ENCODE results near the gene RDH11. TPM values are rescaled to one million over a fixed set of nuclear protein-coding genes. Genes with fewer than 3 reads are reported as not detected.

Gene RDH11
- total RNA-seq, 2 experiments from 2014 or later: 13.6 to 14.2 TPM

DNA sequence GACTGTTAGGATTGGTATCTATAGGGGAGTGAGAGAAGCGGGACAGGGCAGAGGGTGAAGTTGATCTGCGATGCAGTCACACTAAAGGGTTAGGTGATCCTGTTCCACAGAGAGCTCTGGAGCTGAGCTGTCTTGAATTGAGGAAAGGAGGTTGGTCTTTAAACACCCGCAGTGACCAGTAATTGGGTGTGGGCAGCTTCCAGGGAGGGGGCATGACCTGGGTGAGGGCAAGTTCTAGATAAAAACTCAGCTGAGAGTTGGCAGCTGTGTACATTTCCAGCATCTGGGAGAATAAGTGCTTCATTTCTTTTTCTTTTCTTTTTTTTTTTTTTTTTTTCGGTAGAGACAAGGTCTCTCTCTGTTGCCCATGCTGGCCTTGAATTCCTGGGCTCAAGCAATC, 41.2 kb upstream of the RDH11 start:
- POLR2A ChIA-PET: interaction anchor here (0.6 kb wide), 1 partner anchor 47 kb away, joined by 3 read pairs; no protein-coding TSS in a partner anchor
- DNase-seq: no peak
- no peaks in the 10 kb centered on the region for H3K9me3 Mint-ChIP-seq
- CTCF ChIA-PET: no interaction called here
- no peak overlapping the region for H3K4me3 Mint-ChIP-seq
- H3K9me3 ChIP-seq (ENCODE audit: control insufficient read depth in 1 of 2, insufficient read depth in 1 of 2, low read length in 2 of 2): no peaks in the 10 kb centered on the region
- no peaks in the 10 kb centered on the region for H3K27me3 Mint-ChIP-seq
- no peak overlapping the region for H3K4me3 ChIP-seq (ENCODE audit: low read length)
- TF ChIP-seq CTCF (IDR thresholded peaks at IDR 0.05): no peak
- H3K27ac ChIP-seq (ENCODE audit: low read depth in 1 of 2, low read length in 2 of 2): no peak overlapping the region
- no peak overlapping the region for H3K27ac Mint-ChIP-seq
- H3K4me1 Mint-ChIP-seq (ENCODE audit: low read depth): no peaks in the 10 kb centered on the region
- H3K4me1 ChIP-seq (ENCODE audit: insufficient read depth, low read length): no peaks in the 10 kb centered on the region
- H3K36me3 Mint-ChIP-seq (ENCODE audit: low read depth): no peaks in the 10 kb centered on the region
- no peaks in the 10 kb centered on the region for H3K36me3 ChIP-seq (ENCODE audit: insufficient read depth, low read length)
- H3K27me3 ChIP-seq (ENCODE audit: control insufficient read depth in 1 of 2, insufficient read depth in 2 of 2, low read length in 2 of 2): no peaks in the 10 kb centered on the region
- intact Hi-C loops (cut with DNase I, micrococcal nuclease): no loop called here
- ATAC-seq (ENCODE audit: poor library complexity): no peak

GRCh38 chr14:67735336-67736147, 40.0 kb upstream of the RDH11 start:
- Mint-ChIP-seq H3K9me3 (no peaks in the 10 kb centered on the region), H3K4me1 (ENCODE audit: low read depth) (no peaks in the 10 kb centered on the region), H3K27me3 (no peaks in the 10 kb centered on the region), H3K27ac (no peak overlapping the region), H3K36me3 (ENCODE audit: low read depth) (no peaks in the 10 kb centered on the region), H3K4me3 (no peak overlapping the region)
- no peaks in the 10 kb centered on the region for H3K4me1 ChIP-seq (ENCODE audit: insufficient read depth, low read length)
- no peak for DNase-seq
- ChIA-PET POLR2A (no interaction called here), CTCF (interaction anchor here (0.6 kb wide), 1 partner anchor 380 kb away, joined by 3 read pairs; no protein-coding TSS in a partner anchor)
- no peaks in the 10 kb centered on the region for H3K36me3 ChIP-seq (ENCODE audit: insufficient read depth, low read length)
- intact Hi-C loops (cut with DNase I, micrococcal nuclease): no loop called here
- TF ChIP-seq CTCF (IDR thresholded peaks at IDR 0.05): no peak
- no peak overlapping the region for H3K4me3 ChIP-seq (ENCODE audit: low read length)
- no peaks in the 10 kb centered on the region for H3K27me3 ChIP-seq (ENCODE audit: control insufficient read depth in 1 of 2, insufficient read depth in 2 of 2, low read length in 2 of 2)
- no peaks in the 10 kb centered on the region for H3K9me3 ChIP-seq (ENCODE audit: control insufficient read depth in 1 of 2, insufficient read depth in 1 of 2, low read length in 2 of 2)
- H3K27ac ChIP-seq (ENCODE audit: low read depth in 1 of 2, low read length in 2 of 2): no peak overlapping the region
- no peak for ATAC-seq (ENCODE audit: poor library complexity)

GRCh38 chr14:67734675-67735074, 39.1 kb upstream of the RDH11 start:
- ATAC-seq (ENCODE audit: poor library complexity): no peak
- H3K27ac ChIP-seq (ENCODE audit: low read depth in 1 of 2, low read length in 2 of 2): no peak overlapping the region
- TF ChIP-seq CTCF (IDR thresholded peaks at IDR 0.05): no peak
- no peaks in the 10 kb centered on the region for H3K27me3 ChIP-seq (ENCODE audit: control insufficient read depth in 1 of 2, insufficient read depth in 2 of 2, low read length in 2 of 2)
- H3K4me3 Mint-ChIP-seq: no peak overlapping the region
- H3K4me1 ChIP-seq (ENCODE audit: insufficient read depth, low read length): no peaks in the 10 kb centered on the region
- peaks cover 2% of the 10 kb centered on the region for H3K36me3 Mint-ChIP-seq (ENCODE audit: low read depth)
- no peak for DNase-seq
- intact Hi-C loops (cut with DNase I, micrococcal nuclease): no loop called here
- H3K4me3 ChIP-seq (ENCODE audit: low read length): no peak overlapping the region
- H3K27ac Mint-ChIP-seq: no peak overlapping the region
- no peaks in the 10 kb centered on the region for H3K4me1 Mint-ChIP-seq (ENCODE audit: low read depth)
- no peaks in the 10 kb centered on the region for H3K36me3 ChIP-seq (ENCODE audit: insufficient read depth, low read length)
- H3K9me3 Mint-ChIP-seq: no peaks in the 10 kb centered on the region
- CTCF ChIA-PET: no interaction called here
- POLR2A ChIA-PET: no interaction called here
- H3K27me3 Mint-ChIP-seq: no peaks in the 10 kb centered on the region
- no peaks in the 10 kb centered on the region for H3K9me3 ChIP-seq (ENCODE audit: control insufficient read depth in 1 of 2, insufficient read depth in 1 of 2, low read length in 2 of 2)
